SU-DHL-6 (cell line): ENCODE results near the gene FRA10AC1.

Source experiments
- EZH2phosphoT487 ChIP-seq: fragments of 200-600 bp; sonication (generic), shearing (Covaris generic); conservative IDR thresholded peaks from 2 replicates; pipeline ENCODE4 v1.6.1; 2018; ENCODE audit warnings: mild to moderate bottlenecking, antibody characterized with exemption, low read length, moderate library complexity, mixed read lengths
- TF ChIP-seq, protein P1 (sequence below): fragments of 200-600 bp; sonication (generic); IDR thresholded peaks from one replicate; pipeline ENCODE4 v1.5.1; 2017; ENCODE audit warnings: antibody characterized with exemption, mild to moderate bottlenecking, low read length, moderate library complexity; ENCODE audit not compliant: insufficient read depth, poor library complexity, severe bottlenecking

DNA sequence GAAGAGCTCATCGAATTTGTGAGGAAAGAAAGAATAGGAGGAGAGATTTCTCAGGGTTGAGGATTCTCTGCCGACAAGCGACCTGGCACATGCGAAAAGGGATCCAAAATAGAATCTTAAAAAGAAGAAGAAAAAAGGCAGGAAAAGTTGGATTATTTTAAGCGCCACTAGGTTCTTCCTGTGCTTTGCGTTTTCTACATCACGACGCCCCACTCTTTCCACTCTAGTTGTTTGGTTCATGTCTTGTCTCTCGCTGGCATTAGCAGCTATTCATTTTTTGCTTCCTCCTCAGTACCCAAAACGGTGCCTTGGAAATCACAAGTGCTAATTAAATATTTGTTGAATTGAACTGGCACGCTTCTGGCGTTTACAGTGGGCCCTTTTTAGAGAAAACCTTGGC, 674 bp upstream of the FRA10AC1 start:
- TF ChIP-seq EZH2phosphoT487: no peak
- TF ChIP-seq, protein P1, sequence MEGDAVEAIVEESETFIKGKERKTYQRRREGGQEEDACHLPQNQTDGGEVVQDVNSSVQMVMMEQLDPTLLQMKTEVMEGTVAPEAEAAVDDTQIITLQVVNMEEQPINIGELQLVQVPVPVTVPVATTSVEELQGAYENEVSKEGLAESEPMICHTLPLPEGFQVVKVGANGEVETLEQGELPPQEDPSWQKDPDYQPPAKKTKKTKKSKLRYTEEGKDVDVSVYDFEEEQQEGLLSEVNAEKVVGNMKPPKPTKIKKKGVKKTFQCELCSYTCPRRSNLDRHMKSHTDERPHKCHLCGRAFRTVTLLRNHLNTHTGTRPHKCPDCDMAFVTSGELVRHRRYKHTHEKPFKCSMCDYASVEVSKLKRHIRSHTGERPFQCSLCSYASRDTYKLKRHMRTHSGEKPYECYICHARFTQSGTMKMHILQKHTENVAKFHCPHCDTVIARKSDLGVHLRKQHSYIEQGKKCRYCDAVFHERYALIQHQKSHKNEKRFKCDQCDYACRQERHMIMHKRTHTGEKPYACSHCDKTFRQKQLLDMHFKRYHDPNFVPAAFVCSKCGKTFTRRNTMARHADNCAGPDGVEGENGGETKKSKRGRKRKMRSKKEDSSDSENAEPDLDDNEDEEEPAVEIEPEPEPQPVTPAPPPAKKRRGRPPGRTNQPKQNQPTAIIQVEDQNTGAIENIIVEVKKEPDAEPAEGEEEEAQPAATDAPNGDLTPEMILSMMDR: no peak
